H9 (cell line): ENCODE results near the gene NUP88. TPM values are rescaled to one million over a fixed set of nuclear protein-coding genes. Genes with fewer than 3 reads are reported as not detected.

ENCODE experiments used
- DNase-seq: peaks from one replicate; pipeline ENCODE4 v3.0.0-alpha.2; 2017
- H2AFZ ChIP-seq: one replicate; pipeline ENCODE4 v1.6.1; 2013; ENCODE audit warnings: mild to moderate bottlenecking, low read length, control low read depth, moderate library complexity
- H2AK5ac ChIP-seq: 2 replicates; pipeline ENCODE4 v1.6.1; 2013; ENCODE audit warnings: low read length, control low read depth, mixed read lengths; ENCODE audit not compliant: insufficient read length
- H2BK120ac ChIP-seq: one replicate; pipeline ENCODE4 v1.6.1; 2013; ENCODE audit warnings: low read depth, mild to moderate bottlenecking, low read length, control low read depth, inconsistent platforms; ENCODE audit not compliant: poor library complexity, severe bottlenecking
- H2BK12ac ChIP-seq: 2 replicates; pipeline ENCODE4 v1.6.1; 2013; ENCODE audit warnings: low read length, control low read depth, mixed read lengths, low read depth; ENCODE audit not compliant: insufficient read length
- H2BK15ac ChIP-seq: 2 replicates; pipeline ENCODE4 v1.6.1; 2013; ENCODE audit warnings: low read depth, low read length, control low read depth
- H2BK20ac ChIP-seq: one replicate; pipeline ENCODE4 v1.6.1; 2013; ENCODE audit warnings: low read depth, mild to moderate bottlenecking, low read length, control low read depth, inconsistent platforms; ENCODE audit not compliant: poor library complexity, severe bottlenecking
- H2BK5ac ChIP-seq: 2 replicates; pipeline ENCODE4 v1.6.1; 2013; ENCODE audit warnings: low read length, control low read depth, mixed read lengths; ENCODE audit not compliant: insufficient read length
- H3K14ac ChIP-seq: 2 replicates; pipeline ENCODE4 v1.6.1; 2013; ENCODE audit warnings: low read length, control low read depth; ENCODE audit not compliant: insufficient read depth
- H3K18ac ChIP-seq: 2 replicates; pipeline ENCODE4 v1.6.1; 2013; ENCODE audit warnings: low read depth, mild to moderate bottlenecking, mixed read lengths, low read length, control low read depth; ENCODE audit not compliant: insufficient read length
- H3K23ac ChIP-seq: 2 replicates; pipeline ENCODE4 v1.6.1; 2013; ENCODE audit warnings: low read length, control low read depth, mixed read lengths, low read depth; ENCODE audit not compliant: insufficient read length
- H3K23me2 ChIP-seq: 2 replicates; pipeline ENCODE4 v1.6.1; 2013; ENCODE audit warnings: low read depth, mild to moderate bottlenecking, mixed read lengths, low read length, control low read depth; ENCODE audit not compliant: insufficient read length, poor library complexity, severe bottlenecking
- H3K27ac ChIP-seq: 2 replicates; pipeline ENCODE4 v1.5.1; 2013; ENCODE audit warnings: low read length, control low read depth, mixed read lengths, low read depth; ENCODE audit not compliant: insufficient read length
- H3K27me3 ChIP-seq: 2 replicates; pipeline ENCODE4 v1.6.1; 2013; ENCODE audit warnings: low read length, control low read depth, inconsistent platforms; ENCODE audit not compliant: insufficient read depth
- H3K4ac ChIP-seq: 2 replicates; pipeline ENCODE4 v1.6.1; 2013; ENCODE audit warnings: low read depth, mild to moderate bottlenecking, control low read depth, inconsistent platforms, low read length, moderate library complexity
- H3K4me1 ChIP-seq: 2 replicates; pipeline ENCODE4 v1.6.1; 2013; ENCODE audit warnings: low read length, control low read depth, inconsistent platforms; ENCODE audit not compliant: insufficient read depth
- H3K4me2 ChIP-seq: 2 replicates; pipeline ENCODE4 v1.6.1; 2013; ENCODE audit warnings: low read length, control low read depth, mixed read lengths; ENCODE audit not compliant: insufficient read length, insufficient read depth
- H3K56ac ChIP-seq: 2 replicates; pipeline ENCODE4 v1.6.1; 2013; ENCODE audit warnings: low read depth, mild to moderate bottlenecking, mixed read lengths, low read length, control low read depth; ENCODE audit not compliant: insufficient read length
- H3K79me1 ChIP-seq: 2 replicates; pipeline ENCODE4 v1.6.1; 2013; ENCODE audit warnings: low read depth, mild to moderate bottlenecking, moderate library complexity, low read length, control low read depth, inconsistent platforms; ENCODE audit not compliant: insufficient read depth, poor library complexity, severe bottlenecking
- H3K79me2 ChIP-seq: 2 replicates; pipeline ENCODE4 v1.6.1; 2013; ENCODE audit warnings: low read length, control low read depth, inconsistent platforms; ENCODE audit not compliant: insufficient read depth
- H3K9ac ChIP-seq: 2 replicates; pipeline ENCODE4 v1.6.1; 2013; ENCODE audit warnings: low read length, control low read depth, mixed read lengths; ENCODE audit not compliant: insufficient read length; ENCODE audit errors: extremely low read depth
- H3K9me3 ChIP-seq: one replicate; pipeline ENCODE4 v1.6.1; 2013; ENCODE audit warnings: low read depth, low read length, inconsistent platforms; ENCODE audit not compliant: control insufficient read depth
- H3T11ph ChIP-seq: one replicate; pipeline ENCODE4 v1.6.1; 2013; ENCODE audit warnings: mild to moderate bottlenecking, low read length, control low read depth, inconsistent platforms
- H4K20me1 ChIP-seq: one replicate; pipeline ENCODE4 v1.6.1; 2013; ENCODE audit not compliant: control insufficient read depth, insufficient read length, insufficient read depth
- H4K5ac ChIP-seq: 2 replicates; pipeline ENCODE4 v1.6.1; 2013; ENCODE audit warnings: low read depth, mild to moderate bottlenecking, mixed read lengths, low read length, control low read depth; ENCODE audit not compliant: insufficient read length
- H4K8ac ChIP-seq: replicated peaks from 2 replicates; pipeline ENCODE4 v1.6.1; 2013; ENCODE audit warnings: low read length, control low read depth, mixed read lengths, low read depth; ENCODE audit not compliant: insufficient read length
- H4K91ac ChIP-seq: 2 replicates; pipeline ENCODE4 v1.6.1; 2013; ENCODE audit warnings: low read depth, mild to moderate bottlenecking, moderate library complexity, mixed read lengths, low read length, control low read depth; ENCODE audit not compliant: insufficient read length
- H3K27ac Mint-ChIP-seq, 3 experiments: 2 replicates in 2 of 3; 3 replicates in 1 of 3; pipeline ENCODE4 v1.8.0; 2020 to 2021; ENCODE audit warnings: mixed read lengths in 3 of 3, mild to moderate bottlenecking in 1 of 3, moderate library complexity in 1 of 3
- H3K27me3 Mint-ChIP-seq: 2 replicates; pipeline ENCODE4 v1.8.0; 2021; ENCODE audit warnings: low read depth, mild to moderate bottlenecking, moderate library complexity, mixed read lengths
- H3K36me3 Mint-ChIP-seq, 3 experiments: 2 replicates in 2 of 3; 3 replicates in 1 of 3; pipeline ENCODE4 v1.8.0; 2020 to 2021; ENCODE audit warnings: low read depth in 3 of 3, mixed read lengths in 3 of 3; ENCODE audit not compliant: insufficient read depth in 1 of 3
- H3K4me1 Mint-ChIP-seq, 2 experiments: 2 replicates each; pipeline ENCODE4 v1.8.0; 2020; ENCODE audit warnings: mixed read lengths in 2 of 2
- H3K4me3 Mint-ChIP-seq, 2 experiments: 2 replicates in 1 of 2; 3 replicates in 1 of 2; pipeline ENCODE4 v1.8.0; 2020 to 2021; ENCODE audit warnings: mild to moderate bottlenecking in 2 of 2, mixed read lengths in 2 of 2, moderate library complexity in 1 of 2
- H3K9me3 Mint-ChIP-seq, 2 experiments: 2 replicates in 1 of 2; 3 replicates in 1 of 2; pipeline ENCODE4 v1.8.0; 2020; ENCODE audit warnings: mild to moderate bottlenecking in 2 of 2, mixed read lengths in 2 of 2, moderate library complexity in 1 of 2
- WGBS: extraction: QIAGEN DNeasy Blood & Tissue Kit; methylation state at CpG from one replicate; pipeline ENCODE4 v1.1.7; 2013; ENCODE audit warnings: missing lambda C conversion rate, low lambda C conversion rate, mixed read lengths; ENCODE audit not compliant: insufficient read length; ENCODE audit errors: extremely low coverage; 5-methylcytosine and 5-hydroxymethylcytosine counted together
- total RNA-seq: library from RNA; stranded (reverse); gene quantifications from 2 replicates; pipeline ENCODE4 v1.2.1, GENCODE V29; 2021
- TF ChIP-seq, protein P1 (sequence below): fragments of 200-600 bp; sonication (generic); conservative IDR thresholded peaks from 3 replicates; pipeline ENCODE4 v1.8.0; 2021; ENCODE audit warnings: antibody characterized with exemption, mild to moderate bottlenecking

Gene NUP88
- total RNA-seq, 1 experiment from 2014 or later: 98.2 TPM

GRCh38 chr17:5408186-5408585 lies 11.3 kb downstream of the NUP88 start:
- TF ChIP-seq, protein P1, sequence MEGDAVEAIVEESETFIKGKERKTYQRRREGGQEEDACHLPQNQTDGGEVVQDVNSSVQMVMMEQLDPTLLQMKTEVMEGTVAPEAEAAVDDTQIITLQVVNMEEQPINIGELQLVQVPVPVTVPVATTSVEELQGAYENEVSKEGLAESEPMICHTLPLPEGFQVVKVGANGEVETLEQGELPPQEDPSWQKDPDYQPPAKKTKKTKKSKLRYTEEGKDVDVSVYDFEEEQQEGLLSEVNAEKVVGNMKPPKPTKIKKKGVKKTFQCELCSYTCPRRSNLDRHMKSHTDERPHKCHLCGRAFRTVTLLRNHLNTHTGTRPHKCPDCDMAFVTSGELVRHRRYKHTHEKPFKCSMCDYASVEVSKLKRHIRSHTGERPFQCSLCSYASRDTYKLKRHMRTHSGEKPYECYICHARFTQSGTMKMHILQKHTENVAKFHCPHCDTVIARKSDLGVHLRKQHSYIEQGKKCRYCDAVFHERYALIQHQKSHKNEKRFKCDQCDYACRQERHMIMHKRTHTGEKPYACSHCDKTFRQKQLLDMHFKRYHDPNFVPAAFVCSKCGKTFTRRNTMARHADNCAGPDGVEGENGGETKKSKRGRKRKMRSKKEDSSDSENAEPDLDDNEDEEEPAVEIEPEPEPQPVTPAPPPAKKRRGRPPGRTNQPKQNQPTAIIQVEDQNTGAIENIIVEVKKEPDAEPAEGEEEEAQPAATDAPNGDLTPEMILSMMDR: no peak
- Histone ChIP-seq H2BK12ac (no peak overlapping the region), H3K79me2 (no peaks in the 10 kb centered on the region; the same call in 1 of the 2 replicates), H4K91ac (no peak overlapping the region), H4K20me1 (no peaks in the 10 kb centered on the region), H2BK120ac (no peak overlapping the region), H3K14ac (no peak overlapping the region), H2BK5ac (no peak overlapping the region), H3K23me2 (no peaks in the 10 kb centered on the region), H2BK20ac (no peak overlapping the region), H3K79me1 (peaks cover 2% of the 10 kb centered on the region), H4K5ac (no peak overlapping the region), H3K4me2 (no peak overlapping the region), H3K56ac (no peak overlapping the region), H3K27ac (no peak overlapping the region), H3K27me3 (no peaks in the 10 kb centered on the region), H3K9me3 (no peaks in the 10 kb centered on the region), H3T11ph (no peak overlapping the region), H3K4ac (no peak overlapping the region), H2AK5ac (no peak overlapping the region), H2BK15ac (no peak overlapping the region), H3K4me1 (no peaks in the 10 kb centered on the region; the same call in 1 of the 2 replicates), H3K9ac (no peak overlapping the region), H3K23ac (no peak overlapping the region), H3K18ac (no peak overlapping the region), H2AFZ (no peak overlapping the region), H4K8ac (no peak overlapping the region)
- DNase-seq: no peak
- H3K27me3 Mint-ChIP-seq: no peaks in the 10 kb centered on the region
- peaks cover 31 to 49% (median 32%) of the 10 kb centered on the region in 3 experiments; a peak in 6 of 7 replicates for H3K36me3 Mint-ChIP-seq
- H3K4me1 Mint-ChIP-seq: no peaks in the 10 kb centered on the region
- H3K4me3 Mint-ChIP-seq: no peak overlapping the region
- no CpG with 5 or more reads among the region's 5 CpGs for whole genome bisulfite sequencing
- H3K27ac Mint-ChIP-seq: no peak overlapping the region
- H3K9me3 Mint-ChIP-seq: no peaks in the 10 kb centered on the region
